BJ (cell line): ENCODE measurements around the gene CITED1. TPM values are rescaled to one million over a fixed set of nuclear protein-coding genes. Genes with fewer than 3 reads are reported as not detected.

ENCODE experiments used
- CTCF ChIA-PET: fragments of 350-600 bp; formaldehyde crosslinking; extraction: SDS; loops from one replicate; lab custom pipeline; 2021; ENCODE audit warnings: antibody characterized with exemption, inconsistent platforms; lab: Yijun Ruan, JAX
- POLR2A ChIA-PET: fragments of 300-600 bp; sonication (Branson Sonifier 250); formaldehyde crosslinking; extraction: SDS; loops from one replicate; lab custom pipeline; 2021; ENCODE audit warnings: antibody characterized with exemption; lab: Charles Lee
- DNase-seq: peaks from one replicate; pipeline ENCODE4 v3.0.0-alpha.2; 2011; ENCODE audit warnings: low read depth
- H3K27me3 ChIP-seq: 2 replicates; pipeline ENCODE4 v1.6.0; 2011; ENCODE audit warnings: low read length; ENCODE audit not compliant: control insufficient read depth, insufficient read depth
- H3K36me3 ChIP-seq: 2 replicates; pipeline ENCODE4 v1.5.1; 2011; ENCODE audit warnings: low read length; ENCODE audit not compliant: control insufficient read depth, insufficient read depth
- H3K4me3 ChIP-seq: 2 replicates; pipeline ENCODE4 v1.5.1; 2011; ENCODE audit warnings: low read depth, mild to moderate bottlenecking, control low read depth, low read length
- CTCF ChIP-seq: IDR thresholded peaks from 2 replicates; pipeline ENCODE4 v1.5.1; 2011; ENCODE audit warnings: low read depth, mild to moderate bottlenecking, control low read depth, inconsistent platforms, low read length, moderate library complexity; ENCODE audit not compliant: insufficient read depth
- polyA plus RNA-seq: library from polyadenylated mRNA; depleted of rRNA; stranded (reverse); fragments of >200 nt; gene quantifications from 2 replicates; pipeline ENCODE4 v1.2.3, GENCODE V29; 2011; rRNA removed
- small RNA-seq: library from RNA; depleted of rRNA; stranded (forward); fragments of <200 nt; gene quantifications from one replicate; pipeline ENCODE3, GENCODE V24; 2012; ENCODE audit warnings: low replicate concordance, low read depth; ENCODE audit not compliant: insufficient read length

CITED1 gene
- polyA plus RNA-seq, 1 experiment = not detected

- ChIA-PET CTCF (no interaction called here), POLR2A (no interaction called here)
- no peak for TF ChIP-seq CTCF
- no peak for DNase-seq
- H3K4me3 ChIP-seq = no peak overlapping the region
- no peaks in the 10 kb centered on the region for H3K27me3 ChIP-seq
- no peaks in the 10 kb centered on the region for H3K36me3 ChIP-seq
These were observed 52.0 kb downstream of the CITED1 start for GRCh38 chrX:72253686-72254085.

Small RNA genes lying within 50 kb of the gene (small RNA-seq; reads per million reads assigned to genes)
- not detected for gene RF00019

Other genes with a start within 250 kb of the CITED1 start
- gene RTL5, start 174.0 kb downstream of the CITED1 start, polyA plus RNA-seq = 1.3 and 1.5 TPM in 2 replicates
- gene PIN4, start 124.2 kb downstream of the CITED1 start, polyA plus RNA-seq = 6.5 and 15.3 TPM in 2 replicates
- gene ERCC6L, start 66.9 kb downstream of the CITED1 start, polyA plus RNA-seq = 0.94 and 2.4 TPM in 2 replicates
- gene RPS4X, start 28.7 kb downstream of the CITED1 start, polyA plus RNA-seq = 1,567 and 1,777 TPM in 2 replicates